ENCODE data around the gene ZCCHC7. TPM values are rescaled to one million over a fixed set of nuclear protein-coding genes. Genes with fewer than 3 reads are reported as not detected.

The ZCCHC7 gene
- total RNA-seq, 1 experiment from 2014 or later = 31.2 TPM

- no TSS peak for BruUV-seq (replicated peaks)
- CTCF ChIA-PET = no interaction called here
- intact Hi-C loops (cut with micrococcal nuclease) = no loop called here
- H3K4me1 ChIP-seq (ENCODE audit: control insufficient read depth in 1 of 2, insufficient read depth in 2 of 2, low read length in 2 of 2) = no peaks in the 10 kb centered on the region
- no peak overlapping the region for H3K9ac ChIP-seq (ENCODE audit: low read length)
- POLR2A ChIA-PET = no interaction called here
- no peaks in the 10 kb centered on the region for H3K9me3 ChIP-seq (ENCODE audit: control insufficient read depth in 1 of 2, insufficient read depth in 1 of 2, low read depth in 1 of 2, low read length in 2 of 2)
- H3K36me3 ChIP-seq (ENCODE audit: control insufficient read depth in 1 of 2, insufficient read depth in 2 of 2, low read length in 2 of 2) = no peaks in the 10 kb centered on the region
- DNase-seq (ENCODE audit: low read depth, low spot score) = no peak
- no peak overlapping the region for H2AFZ ChIP-seq (ENCODE audit: low read depth, low read length, poor library complexity, severe bottlenecking)
- RAD21 ChIA-PET (ENCODE audit: low non-redundant PET in 1 of 2, low total read pairs in 2 of 2, uncharacterized antibody in 2 of 2, unreplicated experiment in 2 of 2) = no interaction called here
- ATAC-seq = no peak
- H3K27me3 ChIP-seq (ENCODE audit: insufficient read depth, low read length) = no peaks in the 10 kb centered on the region
- H4K20me1 ChIP-seq (ENCODE audit: insufficient read depth) = 0 out of 2 replicates have a peak, but pooled peaks cover 4% of the 10 kb centered on the region
- TF ChIP-seq TCF7L2 (IDR thresholded peaks at IDR 0.05; ENCODE audit: borderline replicate concordance, extremely low read depth, insufficient read depth, insufficient read length) = no peak
- no peak for TF ChIP-seq ZNF274 (IDR thresholded peaks at IDR 0.05; ENCODE audit: low read depth, low read length)
- TF ChIP-seq YY1 (IDR thresholded peaks at IDR 0.05; ENCODE audit: extremely low read depth, insufficient replicate concordance, low read depth, low read length) = no peak
- TF ChIP-seq RAD21 (IDR thresholded peaks at IDR 0.05; ENCODE audit: low read depth) = no peak
- H3K4me2 ChIP-seq (ENCODE audit: low read length) = no peak overlapping the region
- no peaks in the 10 kb centered on the region for H3K79me2 ChIP-seq (ENCODE audit: insufficient read depth, low read length)
- H3K27ac ChIP-seq (ENCODE audit: low read depth, low read length) = no peak overlapping the region
- H3K9me2 ChIP-seq (ENCODE audit: insufficient read depth) = no peaks in the 10 kb centered on the region
- no peak overlapping the region for H3K4me3 ChIP-seq (replicated peaks in 1 of 2; ENCODE audit: low read depth in 1 of 2, low read length in 2 of 2)
Measured at GRCh38 chr9:37264539-37264938, 144.2 kb downstream of the ZCCHC7 start.

GRCh38 chr9:37266630-37267029, 146.3 kb downstream of the ZCCHC7 start:
- ATAC-seq = no peak
- RAD21 ChIA-PET (ENCODE audit: low non-redundant PET in 1 of 2, low total read pairs in 2 of 2, uncharacterized antibody in 2 of 2, unreplicated experiment in 2 of 2) = no interaction called here
- H3K4me1 ChIP-seq (ENCODE audit: control insufficient read depth in 1 of 2, insufficient read depth in 2 of 2, low read length in 2 of 2) = no peaks in the 10 kb centered on the region
- H3K9me3 ChIP-seq (ENCODE audit: control insufficient read depth in 1 of 2, insufficient read depth in 1 of 2, low read depth in 1 of 2, low read length in 2 of 2) = no peaks in the 10 kb centered on the region
- no peak overlapping the region for H3K27ac ChIP-seq (ENCODE audit: low read depth, low read length)
- H3K27me3 ChIP-seq (ENCODE audit: insufficient read depth, low read length) = no peaks in the 10 kb centered on the region
- H3K79me2 ChIP-seq (ENCODE audit: insufficient read depth, low read length) = no peaks in the 10 kb centered on the region
- no peak overlapping the region for H2AFZ ChIP-seq (ENCODE audit: low read depth, low read length, poor library complexity, severe bottlenecking)
- intact Hi-C loops (cut with micrococcal nuclease) = no loop called here
- CTCF ChIA-PET = interaction anchor here (1.1 kb wide), 1 partner anchor 271 kb away, joined by 3 read pairs; no protein-coding TSS in a partner anchor
- H3K9me2 ChIP-seq (ENCODE audit: insufficient read depth) = no peaks in the 10 kb centered on the region
- TF ChIP-seq POLR2AphosphoS5 (IDR thresholded peaks at IDR 0.05; ENCODE audit: low read depth, low read length) = no peak
- TF ChIP-seq EGR1 (IDR thresholded peaks at IDR 0.05; ENCODE audit: low read depth) = no peak
- TF ChIP-seq ZNF274 (IDR thresholded peaks at IDR 0.05; ENCODE audit: low read depth, low read length) = no peak
- no peak for TF ChIP-seq YY1 (IDR thresholded peaks at IDR 0.05; ENCODE audit: extremely low read depth, insufficient replicate concordance, low read depth, low read length)
- TF ChIP-seq POLR2A (IDR thresholded peaks at IDR 0.05; ENCODE audit: borderline replicate concordance, extremely low read depth, insufficient read depth, insufficient read length) = no peak
- TF ChIP-seq ELF1 (IDR thresholded peaks at IDR 0.05; ENCODE audit: borderline replicate concordance, low read depth) = no peak
- no peak for TF ChIP-seq SRF (IDR thresholded peaks at IDR 0.05; ENCODE audit: low read depth)
- no peak for TF ChIP-seq CTCF (IDR thresholded peaks at IDR 0.05 in 2 of 3, conservative IDR thresholded peaks at IDR 0.05 in 1 of 3; ENCODE audit: borderline replicate concordance in 1 of 3, insufficient read depth in 1 of 3, low read depth in 2 of 3, low read length in 2 of 3)
- TF ChIP-seq CBX3 (IDR thresholded peaks at IDR 0.05; ENCODE audit: low read depth) = no peak
- no peak for DNase-seq (ENCODE audit: low read depth, low spot score)
- no peak overlapping the region for H3K9ac ChIP-seq (ENCODE audit: low read length)
- 0 out of 2 replicates have a peak, but pooled peaks cover 4% of the 10 kb centered on the region for H4K20me1 ChIP-seq (ENCODE audit: insufficient read depth)
- POLR2A ChIA-PET = no interaction called here
- no peak overlapping the region for H3K4me2 ChIP-seq (ENCODE audit: low read length)
- no peaks in the 10 kb centered on the region for H3K36me3 ChIP-seq (ENCODE audit: control insufficient read depth in 1 of 2, insufficient read depth in 2 of 2, low read length in 2 of 2)
- no TSS peak for BruUV-seq (replicated peaks)
- no peak overlapping the region for H3K4me3 ChIP-seq (replicated peaks in 1 of 2; ENCODE audit: low read depth in 1 of 2, low read length in 2 of 2)

Measured in HCT116 (cell line).